Measurements from ENCODE around the gene KRT72. TPM values are rescaled to one million over a fixed set of nuclear protein-coding genes. Genes with fewer than 3 reads are reported as not detected.
A peak's percentile ranks its signal among the peaks of the same experiment; 100 is the strongest.

Gene KRT72
- polyA plus RNA-seq, 4 donors, result 3.2 to 24.6 (median 9.8) TPM; not detected in 1

- no peak for FAIRE-seq
Observed at GRCh38 chr12:52542785-52543318, 58.4 kb downstream of the KRT72 start.

GRCh38 chr12:52542157-52542556 lies 59.1 kb downstream of the KRT72 start:
- DNase-seq (no peak), FAIRE-seq (no peak)

More at GRCh38 chr12:52542785-52543318, 58.4 kb downstream of the KRT72 start:
- H3K36me3 ChIP-seq (ENCODE audit: control insufficient read depth in 3 of 3, insufficient read depth in 2 of 3, low read depth in 1 of 3, low read length in 3 of 3), result no peaks in the 10 kb centered on the region
- no peaks in the 10 kb centered on the region for H3K4me1 ChIP-seq (ENCODE audit: control insufficient read depth in 3 of 3, insufficient read depth in 2 of 3, low read depth in 1 of 3, low read length in 2 of 3)
- no peak for DNase-seq
- H3K27ac ChIP-seq (ENCODE audit: low read depth in 1 of 3, low read length in 2 of 3), result no peak overlapping the region
- WGBS, 3 donors, result 65 to 71% (median 70%) methylated on average over 7 of the region's 7 CpGs
- no peaks in the 10 kb centered on the region for H3K9me3 ChIP-seq (ENCODE audit: control insufficient read depth in 2 of 2, insufficient read depth in 1 of 2, low read depth in 1 of 2, low read length in 1 of 2)
- H3K4me3 ChIP-seq (ENCODE audit: low read depth in 1 of 3, low read length in 3 of 3), result no peak overlapping the region
- no peaks in the 10 kb centered on the region for H3K27me3 ChIP-seq (ENCODE audit: control insufficient read depth in 3 of 3, insufficient read depth in 3 of 3, low read length in 3 of 3)

GRCh38 chr12:52541709-52542108 lies 59.6 kb downstream of the KRT72 start:
- FAIRE-seq (no peak), DNase-seq (no peak)
- H3K27me3 ChIP-seq (ENCODE audit: control insufficient read depth in 3 of 3, insufficient read depth in 3 of 3, low read length in 3 of 3), result peaks cover 0 to 2% (median 0%) of the 10 kb centered on the region in 3 donors
- H3K4me1 ChIP-seq (ENCODE audit: control insufficient read depth in 3 of 3, insufficient read depth in 2 of 3, low read depth in 1 of 3, low read length in 2 of 3), result no peaks in the 10 kb centered on the region
- 89 to 94% (median 90%) methylated on average over 5 of the region's 5 CpGs for WGBS, 3 donors
- no peaks in the 10 kb centered on the region for H3K9me3 ChIP-seq (ENCODE audit: control insufficient read depth in 2 of 2, insufficient read depth in 1 of 2, low read depth in 1 of 2, low read length in 1 of 2)
- H3K36me3 ChIP-seq (ENCODE audit: control insufficient read depth in 3 of 3, insufficient read depth in 2 of 3, low read depth in 1 of 3, low read length in 3 of 3), result no peaks in the 10 kb centered on the region
- no peak overlapping the region for H3K4me3 ChIP-seq (ENCODE audit: low read depth in 1 of 3, low read length in 3 of 3)
- H3K27ac ChIP-seq (ENCODE audit: low read depth in 1 of 3, low read length in 2 of 3), result no peak overlapping the region

More at GRCh38 chr12:52542157-52542556, 59.1 kb downstream of the KRT72 start:
- H3K4me1 ChIP-seq (ENCODE audit: control insufficient read depth in 3 of 3, insufficient read depth in 2 of 3, low read depth in 1 of 3, low read length in 2 of 3), result no peaks in the 10 kb centered on the region
- no peak overlapping the region for H3K4me3 ChIP-seq (ENCODE audit: low read depth in 1 of 3, low read length in 3 of 3)
- H3K9me3 ChIP-seq (ENCODE audit: control insufficient read depth in 2 of 2, insufficient read depth in 1 of 2, low read depth in 1 of 2, low read length in 1 of 2), result no peaks in the 10 kb centered on the region
- peaks cover 0 to 2% (median 0%) of the 10 kb centered on the region in 3 donors for H3K27me3 ChIP-seq (ENCODE audit: control insufficient read depth in 3 of 3, insufficient read depth in 3 of 3, low read length in 3 of 3)
- no peak overlapping the region for H3K27ac ChIP-seq (ENCODE audit: low read depth in 1 of 3, low read length in 2 of 3)
- no peaks in the 10 kb centered on the region for H3K36me3 ChIP-seq (ENCODE audit: control insufficient read depth in 3 of 3, insufficient read depth in 2 of 3, low read depth in 1 of 3, low read length in 3 of 3)

- FAIRE-seq, result no peak
- 89 to 94% (median 93%) methylated on average over 7 of the region's 7 CpGs for WGBS, 3 donors
Observed at GRCh38 chr12:52540531-52540930, 60.7 kb downstream of the KRT72 start.

GRCh38 chr12:52539821-52540173 lies 61.5 kb downstream of the KRT72 start:
- Histone ChIP-seq H3K4me3 (ENCODE audit: low read depth in 1 of 3, low read length in 3 of 3) (no peak overlapping the region), H3K27ac (ENCODE audit: low read depth in 1 of 3, low read length in 2 of 3) (no peak overlapping the region), H3K27me3 (ENCODE audit: control insufficient read depth in 3 of 3, insufficient read depth in 3 of 3, low read length in 3 of 3) (peaks cover 0 to 2% (median 0%) of the 10 kb centered on the region in 3 donors), H3K4me1 (ENCODE audit: control insufficient read depth in 3 of 3, insufficient read depth in 2 of 3, low read depth in 1 of 3, low read length in 2 of 3) (no peaks in the 10 kb centered on the region), H3K9me3 (ENCODE audit: control insufficient read depth in 2 of 2, insufficient read depth in 1 of 2, low read depth in 1 of 2, low read length in 1 of 2) (no peaks in the 10 kb centered on the region), H3K36me3 (ENCODE audit: control insufficient read depth in 3 of 3, insufficient read depth in 2 of 3, low read depth in 1 of 3, low read length in 3 of 3) (no peaks in the 10 kb centered on the region)
- 84 to 95% (median 89%) methylated on average over 3 of the region's 3 CpGs for whole genome bisulfite sequencing, 3 donors
- FAIRE-seq (no peak), DNase-seq (no peak)

More at GRCh38 chr12:52540531-52540930, 60.7 kb downstream of the KRT72 start:
- H3K27me3 ChIP-seq (ENCODE audit: control insufficient read depth in 3 of 3, insufficient read depth in 3 of 3, low read length in 3 of 3), result peaks cover 0 to 2% (median 0%) of the 10 kb centered on the region in 3 donors
- no peaks in the 10 kb centered on the region for H3K4me1 ChIP-seq (ENCODE audit: control insufficient read depth in 3 of 3, insufficient read depth in 2 of 3, low read depth in 1 of 3, low read length in 2 of 3)
- H3K9me3 ChIP-seq (ENCODE audit: control insufficient read depth in 2 of 2, insufficient read depth in 1 of 2, low read depth in 1 of 2, low read length in 1 of 2), result no peaks in the 10 kb centered on the region
- no peaks in the 10 kb centered on the region for H3K36me3 ChIP-seq (ENCODE audit: control insufficient read depth in 3 of 3, insufficient read depth in 2 of 3, low read depth in 1 of 3, low read length in 3 of 3)
- DNase-seq, result no peak
- H3K27ac ChIP-seq (ENCODE audit: low read depth in 1 of 3, low read length in 2 of 3), result no peak overlapping the region
- H3K4me3 ChIP-seq (ENCODE audit: low read depth in 1 of 3, low read length in 3 of 3), result no peak overlapping the region

- 52 to 58% (median 55%) methylated on average over 5 of the region's 5 CpGs for WGBS, 3 donors
- H3K9me3 ChIP-seq (ENCODE audit: control insufficient read depth in 2 of 2, insufficient read depth in 1 of 2, low read depth in 1 of 2, low read length in 1 of 2), result no peaks in the 10 kb centered on the region
- no peaks in the 10 kb centered on the region for H3K4me1 ChIP-seq (ENCODE audit: control insufficient read depth in 3 of 3, insufficient read depth in 2 of 3, low read depth in 1 of 3, low read length in 2 of 3)
- no peak overlapping the region for H3K27ac ChIP-seq (ENCODE audit: low read depth in 1 of 3, low read length in 2 of 3)
- H3K27me3 ChIP-seq (ENCODE audit: control insufficient read depth in 3 of 3, insufficient read depth in 3 of 3, low read length in 3 of 3), result peaks cover 0 to 2% (median 0%) of the 10 kb centered on the region in 3 donors
- H3K4me3 ChIP-seq (ENCODE audit: low read depth in 1 of 3, low read length in 3 of 3), result no peak overlapping the region
- peak in 1 of 2 donors; percentile 29 for DNase-seq
- no peak for FAIRE-seq
- no peaks in the 10 kb centered on the region for H3K36me3 ChIP-seq (ENCODE audit: control insufficient read depth in 3 of 3, insufficient read depth in 2 of 3, low read depth in 1 of 3, low read length in 3 of 3)
Observed at GRCh38 chr12:52539083-52539820, 62.0 kb downstream of the KRT72 start.

- peaks cover 0 to 2% (median 0%) of the 10 kb centered on the region in 3 donors for H3K27me3 ChIP-seq (ENCODE audit: control insufficient read depth in 3 of 3, insufficient read depth in 3 of 3, low read length in 3 of 3)
- H3K9me3 ChIP-seq (ENCODE audit: control insufficient read depth in 2 of 2, insufficient read depth in 1 of 2, low read depth in 1 of 2, low read length in 1 of 2), result no peaks in the 10 kb centered on the region
- no peak overlapping the region for H3K4me3 ChIP-seq (ENCODE audit: low read depth in 1 of 3, low read length in 3 of 3)
- WGBS, 3 donors, result 49 to 76% (median 52%) methylated on average over 3 of the region's 3 CpGs
- no peak for FAIRE-seq
- no peak overlapping the region for H3K27ac ChIP-seq (ENCODE audit: low read depth in 1 of 3, low read length in 2 of 3)
- H3K4me1 ChIP-seq (ENCODE audit: control insufficient read depth in 3 of 3, insufficient read depth in 2 of 3, low read depth in 1 of 3, low read length in 2 of 3), result no peaks in the 10 kb centered on the region
- H3K36me3 ChIP-seq (ENCODE audit: control insufficient read depth in 3 of 3, insufficient read depth in 2 of 3, low read depth in 1 of 3, low read length in 3 of 3), result no peaks in the 10 kb centered on the region
- no peak for DNase-seq
Observed at GRCh38 chr12:52537101-52537500, 64.2 kb downstream of the KRT72 start.

Data from small intestine (tissue), 7 donors.